ENCODE results near the gene VSIG1. TPM values are rescaled to one million over a fixed set of nuclear protein-coding genes. Genes with fewer than 3 reads are reported as not detected.

The VSIG1 gene
- total and polyA plus RNA-seq, 2 experiments from 2014 or later = 5.2 to 12.8 TPM

DNA sequence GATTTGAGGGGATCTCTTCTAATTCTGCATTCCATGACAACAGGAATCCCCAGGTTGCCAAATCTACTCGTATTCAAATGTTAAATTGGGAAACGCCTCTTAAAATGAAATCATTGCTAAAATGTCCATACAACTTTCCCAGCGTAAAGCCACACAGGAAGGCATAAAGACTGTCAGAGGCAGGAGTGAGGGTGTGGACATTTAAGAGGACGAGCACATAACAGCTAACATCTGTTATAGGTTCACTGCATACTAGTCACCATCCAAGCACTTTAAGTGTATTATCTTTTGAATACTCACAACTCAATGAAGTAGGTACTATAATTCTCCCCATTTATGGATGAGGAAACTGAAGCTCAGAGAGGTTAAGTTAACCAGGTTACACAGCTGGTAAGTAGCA is 82.3 kb downstream of the VSIG1 start:
- Histone ChIP-seq H3K9me3 (ENCODE audit: low read depth) (no peaks in the 10 kb centered on the region), H3K9me2 (replicated peaks; ENCODE audit: insufficient read depth) (no peaks in the 10 kb centered on the region), H4K20me1 (ENCODE audit: insufficient read depth, poor library complexity, severe bottlenecking) (no peaks in the 10 kb centered on the region), H3K4me1 (ENCODE audit: insufficient read depth) (no peaks in the 10 kb centered on the region), H3K4me3 (no peak overlapping the region), H3K36me3 (replicated peaks; ENCODE audit: insufficient read depth, low read depth) (no peaks in the 10 kb centered on the region), H3K79me2 (no peaks in the 10 kb centered on the region), H3K27me3 (no peaks in the 10 kb centered on the region), H3K27ac (peak overlapping the region; percentile 2), H2AFZ (no peak overlapping the region), H3K4me2 (no peak overlapping the region)
- 65% methylated on average over 4 of the region's 4 CpGs for WGBS (ENCODE audit: low lambda C conversion rate, missing lambda C conversion rate)
- TF ChIP-seq EZH2 (IDR thresholded peaks at IDR 0.05; ENCODE audit: borderline replicate concordance) (no peak), EZH2phosphoT487 (IDR thresholded peaks at IDR 0.05; ENCODE audit: low read depth, severe bottlenecking, unreplicated experiment) (no peak)
- TF ChIP-seq, protein P1, sequence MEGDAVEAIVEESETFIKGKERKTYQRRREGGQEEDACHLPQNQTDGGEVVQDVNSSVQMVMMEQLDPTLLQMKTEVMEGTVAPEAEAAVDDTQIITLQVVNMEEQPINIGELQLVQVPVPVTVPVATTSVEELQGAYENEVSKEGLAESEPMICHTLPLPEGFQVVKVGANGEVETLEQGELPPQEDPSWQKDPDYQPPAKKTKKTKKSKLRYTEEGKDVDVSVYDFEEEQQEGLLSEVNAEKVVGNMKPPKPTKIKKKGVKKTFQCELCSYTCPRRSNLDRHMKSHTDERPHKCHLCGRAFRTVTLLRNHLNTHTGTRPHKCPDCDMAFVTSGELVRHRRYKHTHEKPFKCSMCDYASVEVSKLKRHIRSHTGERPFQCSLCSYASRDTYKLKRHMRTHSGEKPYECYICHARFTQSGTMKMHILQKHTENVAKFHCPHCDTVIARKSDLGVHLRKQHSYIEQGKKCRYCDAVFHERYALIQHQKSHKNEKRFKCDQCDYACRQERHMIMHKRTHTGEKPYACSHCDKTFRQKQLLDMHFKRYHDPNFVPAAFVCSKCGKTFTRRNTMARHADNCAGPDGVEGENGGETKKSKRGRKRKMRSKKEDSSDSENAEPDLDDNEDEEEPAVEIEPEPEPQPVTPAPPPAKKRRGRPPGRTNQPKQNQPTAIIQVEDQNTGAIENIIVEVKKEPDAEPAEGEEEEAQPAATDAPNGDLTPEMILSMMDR (IDR thresholded peaks at IDR 0.05; ENCODE audit: poor library complexity) = no peak
- no peak for DNase-seq (ENCODE audit: low spot score)

Other genes starting within 250 kb of the VSIG1 start
- gene MID2, start 219.2 kb upstream of the VSIG1 start, total RNA-seq = 17.0 and 17.6 TPM in 2 replicates
- 4.1 and 4.4 TPM in 2 replicates for gene MID2, start 219.2 kb upstream of the VSIG1 start, polyA plus RNA-seq
- gene TEX13B, start 62.7 kb upstream of the VSIG1 start, total RNA-seq = not detected in 2 replicates
- gene TEX13B, start 62.7 kb upstream of the VSIG1 start, polyA plus RNA-seq = not detected in 2 replicates
- 76.1 and 84.4 TPM in 2 replicates for gene PSMD10, start 46.5 kb downstream of the VSIG1 start, total RNA-seq
- gene PSMD10, start 46.5 kb downstream of the VSIG1 start, polyA plus RNA-seq = 47.5 and 61.2 TPM in 2 replicates
- 15.7 and 18.0 TPM in 2 replicates for gene ATG4A, start 46.7 kb downstream of the VSIG1 start, total RNA-seq
- 8.8 and 13.5 TPM in 2 replicates for gene ATG4A, start 46.7 kb downstream of the VSIG1 start, polyA plus RNA-seq